ENCODE results near the gene KLF8.
A peak's percentile ranks its signal among the peaks of the same experiment; 100 is the strongest.
"Not testable (repeated sequence)": the region's sequence is repeated elsewhere in the genome, so short reads cannot be mapped to it uniquely, and the experiment has no call there.

The KLF8 gene

DNA sequence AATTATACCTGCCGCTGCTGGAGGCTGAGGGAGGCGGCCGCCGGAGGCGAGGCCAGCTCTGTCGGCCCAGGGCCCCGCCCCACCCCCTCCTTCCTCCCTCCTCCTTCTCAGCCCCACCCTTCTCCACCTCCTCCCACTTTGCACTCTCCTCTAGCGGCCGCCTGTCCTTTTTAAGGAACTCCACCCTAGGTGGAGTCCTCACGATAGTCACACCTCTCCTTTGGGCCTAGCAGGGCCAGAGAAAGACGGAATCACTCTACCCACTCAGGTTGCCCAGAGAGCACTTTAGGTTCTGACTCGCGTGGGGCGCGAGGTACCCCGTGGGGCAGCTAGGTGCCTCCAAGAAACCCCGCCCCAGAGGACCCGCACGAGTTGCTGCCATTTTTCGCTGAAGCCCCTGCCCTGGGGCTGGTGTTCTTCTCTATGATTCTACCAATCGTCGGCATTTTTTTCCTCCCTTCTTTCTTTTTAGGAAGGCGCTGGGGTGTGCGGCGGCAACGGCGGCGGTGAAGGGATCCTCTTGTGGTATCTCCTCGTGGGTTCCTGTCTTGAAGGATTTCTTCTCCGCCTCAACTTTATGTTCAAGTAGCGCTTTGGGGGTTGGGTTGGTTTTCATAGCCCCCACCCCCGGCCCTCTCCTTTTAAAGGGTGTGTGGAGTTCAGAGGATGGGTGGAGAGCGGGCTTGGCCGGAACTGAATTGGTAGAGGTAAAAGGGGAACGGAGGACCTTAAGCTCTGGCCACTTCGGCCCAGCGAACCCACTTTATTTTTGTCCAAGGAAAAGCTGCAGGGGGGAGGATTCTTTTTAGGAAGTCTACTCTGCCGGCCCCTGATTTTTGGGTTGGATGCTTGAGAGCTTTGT lies at the start of gene KLF8:
Gene KLF8, plus strand, starts transcription at position 136 of the 862 bp plus-strand sequence. CDS start 979 bp downstream, outside the sequence.
- peak; percentile 36 for DNase-seq (ENCODE audit: low spot score)

DNA sequence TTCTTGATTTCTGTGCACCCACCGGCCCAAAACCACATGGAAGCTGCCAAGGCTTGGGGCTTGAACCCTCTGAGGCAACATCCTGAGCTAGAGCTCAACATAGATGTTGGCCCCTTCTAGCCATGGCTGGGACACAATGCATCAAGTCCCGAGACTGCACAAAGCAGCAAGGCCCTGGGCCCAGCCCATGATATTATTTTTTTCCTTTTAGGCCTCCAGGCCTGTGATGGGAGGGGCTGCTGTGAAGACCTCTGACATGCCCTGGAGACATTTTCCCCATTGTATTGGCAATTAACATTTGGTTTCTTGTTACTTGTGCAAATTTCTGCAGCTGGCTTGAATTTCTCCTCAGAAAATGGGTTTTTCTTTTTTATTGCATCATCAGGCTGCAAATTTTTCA lies 25.2 kb upstream of the KLF8 start:
- not testable (repeated sequence) for DNase-seq (ENCODE audit: low spot score)

DNA sequence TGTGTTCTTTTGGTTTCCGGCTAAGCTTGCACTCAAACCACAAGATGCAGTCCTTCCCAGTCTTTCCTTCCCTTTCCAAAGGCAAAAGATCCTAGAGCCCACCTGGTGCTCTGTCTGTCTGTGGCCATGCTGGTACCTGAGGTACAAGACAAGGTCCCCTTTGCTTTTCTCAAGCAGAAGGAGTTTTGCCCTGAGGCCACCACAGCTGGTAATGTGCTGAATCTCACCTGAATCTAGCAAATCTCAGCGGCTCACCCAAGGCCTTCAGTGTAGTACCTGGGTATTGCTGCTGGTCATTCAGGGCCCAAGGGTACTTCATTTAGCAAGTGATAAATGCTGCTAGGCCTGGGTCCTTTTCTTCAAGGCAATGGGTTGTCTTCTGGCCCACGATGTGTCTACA lies 20.5 kb upstream of the KLF8 start:
- DNase-seq (ENCODE audit: low spot score), result no peak

DNA sequence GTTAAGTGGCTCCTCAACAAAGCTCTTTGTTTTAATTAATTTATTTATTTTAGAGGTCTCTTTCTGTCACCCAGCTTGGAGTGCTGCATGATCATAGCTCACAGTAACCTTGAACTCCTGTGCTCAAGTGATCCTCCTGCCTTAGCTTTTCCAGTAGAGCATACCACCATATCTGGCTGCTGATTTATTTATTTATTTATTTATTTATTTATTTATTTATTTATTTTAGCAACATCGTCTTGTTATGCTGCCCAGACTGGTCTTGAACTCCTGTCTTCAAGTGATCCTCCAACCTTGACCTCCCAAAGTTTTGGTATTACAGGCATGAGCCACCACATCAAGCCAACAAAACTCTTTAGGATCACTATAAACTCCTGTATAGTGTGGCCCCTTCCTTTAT lies 15.8 kb upstream of the KLF8 start:
- DNase-seq (ENCODE audit: low spot score), result no peak

DNA sequence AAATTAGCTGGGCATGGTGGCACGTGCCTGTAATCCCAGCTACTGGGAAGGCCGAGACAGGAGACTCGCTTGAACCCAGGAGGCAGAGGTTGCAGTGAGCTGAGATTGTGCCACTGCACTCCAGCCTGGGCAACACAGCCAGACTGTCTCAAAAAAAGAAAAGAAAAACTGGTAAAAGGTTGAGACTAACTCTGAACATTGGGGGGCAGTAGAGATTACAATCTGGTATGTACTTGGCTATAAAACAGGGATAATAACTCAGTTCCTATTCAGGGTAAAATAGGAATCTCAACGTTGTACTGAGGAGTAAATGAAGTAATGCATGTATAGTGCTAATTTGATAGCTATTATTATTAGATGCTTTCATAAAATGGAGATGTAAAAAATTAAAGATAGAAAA lies 12.5 kb upstream of the KLF8 start:
- no peak for DNase-seq (ENCODE audit: low spot score)

DNA sequence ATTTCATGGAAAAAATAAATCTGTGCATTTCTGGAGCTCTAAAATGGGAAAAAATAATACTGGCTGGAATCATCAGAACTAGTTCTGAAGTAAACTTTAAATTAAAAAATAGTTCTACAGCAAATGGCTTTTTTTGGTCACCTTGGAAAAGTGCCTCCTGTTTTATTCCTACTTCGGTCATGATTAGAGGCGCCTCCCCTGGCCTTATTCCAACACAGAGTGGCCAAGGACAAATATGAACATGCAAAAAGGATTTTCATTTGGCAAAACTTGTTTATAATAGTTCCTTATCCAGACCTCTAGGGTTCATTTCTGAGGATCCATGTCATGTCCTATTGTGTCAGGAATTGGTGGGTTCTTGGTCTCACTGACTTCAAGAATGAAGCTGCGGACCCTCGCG lies 11.1 kb upstream of the KLF8 start:
- no peak for DNase-seq (ENCODE audit: low spot score)

DNA sequence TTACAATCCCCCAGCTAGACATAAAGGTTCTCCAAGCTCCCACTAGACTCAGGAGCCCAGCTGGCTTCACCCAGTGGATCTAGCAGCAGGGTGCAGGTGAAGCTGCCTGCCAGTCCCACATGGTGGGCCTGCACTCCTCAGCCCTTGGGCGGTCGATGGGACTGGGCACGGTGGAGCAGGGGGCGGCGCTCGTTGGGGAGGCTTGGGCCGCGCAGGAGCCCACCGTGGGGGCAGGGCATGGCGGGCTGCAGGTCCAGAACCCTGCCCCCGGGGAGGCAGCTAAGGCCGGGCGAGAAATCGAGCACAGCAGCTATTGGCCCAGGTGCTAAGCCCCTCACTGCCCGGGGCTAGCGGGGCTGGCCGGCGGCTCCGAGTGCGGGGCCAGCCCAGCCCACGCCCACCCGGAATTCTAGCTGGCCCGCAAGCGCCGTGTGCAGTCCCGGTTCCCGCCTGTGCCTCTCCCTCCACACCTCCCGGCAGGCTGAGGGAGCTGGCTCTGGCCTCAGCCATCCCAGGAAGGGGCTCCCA lies 9.6 kb upstream of the KLF8 start:
- no peak for DNase-seq (ENCODE audit: low spot score)

DNA sequence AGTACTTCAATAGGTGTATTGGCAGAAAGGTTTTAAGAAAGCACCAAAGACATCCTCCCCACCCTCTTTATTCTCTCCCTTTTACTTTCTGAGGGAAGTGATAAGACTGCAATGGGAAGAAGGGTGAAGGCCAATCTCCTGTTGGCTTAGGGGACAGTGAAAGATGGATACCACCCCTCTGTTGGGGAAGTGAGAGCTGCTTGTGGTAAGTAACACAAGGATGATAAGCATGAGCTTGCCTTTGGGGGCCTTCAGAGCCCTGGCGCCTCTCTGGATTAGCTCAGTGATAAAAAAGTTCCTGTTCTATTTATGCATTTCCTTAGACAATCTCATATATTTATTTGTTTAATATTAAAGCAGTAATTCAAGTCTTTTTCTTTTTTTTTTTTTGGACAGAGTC lies 5.2 kb upstream of the KLF8 start:
- no peak for DNase-seq (ENCODE audit: low spot score)

DNA sequence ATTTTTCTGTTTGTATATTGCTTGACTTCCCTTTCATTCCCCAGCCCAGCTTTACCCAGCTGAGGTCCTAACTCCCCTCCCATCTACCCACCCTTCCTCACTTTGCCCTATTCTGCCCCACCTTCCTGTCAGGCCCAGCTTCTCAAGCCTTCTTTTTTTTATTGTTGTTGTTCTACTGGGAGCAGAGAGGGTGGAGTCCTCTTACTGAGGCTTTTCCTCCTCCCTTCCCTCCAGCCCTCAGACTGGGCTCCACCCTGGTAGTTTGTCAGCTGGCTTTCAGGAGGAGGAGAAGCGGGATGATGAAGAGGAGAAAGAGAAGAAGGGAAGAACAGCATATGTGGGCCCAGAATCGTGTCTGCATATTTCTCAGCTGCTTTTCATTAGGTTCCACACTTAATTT lies 3.2 kb upstream of the KLF8 start:
- no peak for DNase-seq (ENCODE audit: low spot score)

DNA sequence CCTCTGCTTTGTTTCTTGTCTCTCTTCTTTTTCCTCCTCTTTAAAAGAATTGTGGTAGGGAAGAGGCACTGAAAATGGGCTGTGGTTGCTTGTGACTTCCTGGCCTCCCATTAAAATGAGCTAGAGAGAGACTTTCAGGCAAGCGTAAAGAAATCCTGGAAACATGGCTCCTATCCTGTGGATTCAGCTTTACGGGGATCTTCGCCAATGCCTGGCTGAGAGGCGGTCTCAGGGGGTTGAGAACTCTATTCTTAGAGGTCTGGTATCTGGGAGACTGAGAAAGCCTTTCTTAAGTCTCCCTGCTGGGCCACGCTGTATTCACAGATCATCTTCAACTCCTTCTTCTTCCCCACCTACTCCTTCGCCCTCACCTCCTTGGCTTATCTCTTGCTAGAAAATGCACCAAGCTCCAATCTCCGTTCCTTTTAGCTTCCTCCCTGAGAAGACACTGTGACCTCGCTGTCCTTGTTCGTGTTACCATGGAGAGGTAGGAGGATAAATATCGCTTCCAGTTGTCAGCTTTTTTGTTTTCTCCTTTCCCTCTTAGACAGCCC lies 542 bp upstream of the KLF8 start:
- no peak for DNase-seq (ENCODE audit: low spot score)

DNA sequence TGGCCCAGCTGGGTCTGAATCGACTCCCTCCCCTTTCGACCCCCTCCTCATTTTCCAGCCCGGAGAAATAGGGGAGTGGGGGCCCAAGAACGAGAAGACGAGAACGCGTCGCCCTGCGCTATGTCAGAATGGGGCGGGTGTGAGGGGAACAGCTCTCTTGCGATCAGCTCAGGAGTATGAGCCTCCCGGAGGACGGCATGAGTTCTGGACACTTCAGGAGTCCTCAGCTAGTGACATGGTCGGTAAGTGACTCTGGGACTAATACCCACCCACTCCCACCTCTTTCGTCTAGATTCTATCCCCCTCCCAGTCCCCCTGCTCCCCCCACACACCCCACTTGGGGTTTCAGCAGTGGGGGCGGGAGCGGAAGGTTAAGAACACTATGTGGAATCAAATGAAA lies 944 bp downstream of the KLF8 start:
- no peak for DNase-seq (ENCODE audit: low spot score)

DNA sequence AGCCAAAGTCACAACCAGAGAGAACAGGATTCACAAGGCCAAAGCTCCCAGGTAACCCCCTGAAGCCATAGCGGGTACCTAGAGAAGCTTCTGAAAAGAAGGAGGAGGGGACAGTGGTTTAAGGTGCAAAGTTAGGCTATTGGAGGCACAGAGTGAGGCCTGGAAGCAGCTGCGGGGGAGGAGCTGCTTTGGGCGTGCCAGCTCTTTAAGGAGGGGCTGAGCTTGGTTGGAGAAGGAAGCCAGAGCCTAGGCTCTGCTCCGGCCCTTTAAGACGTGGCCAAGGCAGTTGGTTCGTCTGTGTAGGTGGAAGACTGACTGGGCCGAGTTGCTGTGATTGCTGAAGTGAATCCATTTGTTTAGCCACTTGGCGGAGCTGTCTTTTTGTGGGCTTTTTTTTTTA lies 1.5 kb downstream of the KLF8 start:
- DNase-seq (ENCODE audit: low spot score), result peak; percentile 1

DNA sequence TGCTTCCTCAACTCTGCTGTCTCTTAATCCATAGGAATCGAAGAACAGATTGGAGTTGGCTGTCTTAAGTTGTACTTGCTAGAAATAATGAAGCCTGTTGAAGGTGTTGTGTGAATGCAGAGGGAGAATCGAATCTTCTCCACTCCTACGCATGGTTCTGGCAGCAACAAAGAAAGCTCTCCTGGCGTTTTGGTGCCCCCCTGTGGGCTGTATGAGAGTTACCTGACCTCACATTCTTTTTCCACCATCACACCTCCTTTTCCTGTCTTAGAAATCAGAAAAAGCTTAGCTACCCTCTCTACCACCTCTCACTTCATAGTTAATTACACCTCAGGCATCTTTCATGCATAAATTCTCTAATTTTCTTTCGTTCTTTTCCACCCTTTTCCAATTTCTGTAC lies 16.3 kb downstream of the KLF8 start:
- peak; percentile 50 for DNase-seq (ENCODE audit: low spot score)

DNA sequence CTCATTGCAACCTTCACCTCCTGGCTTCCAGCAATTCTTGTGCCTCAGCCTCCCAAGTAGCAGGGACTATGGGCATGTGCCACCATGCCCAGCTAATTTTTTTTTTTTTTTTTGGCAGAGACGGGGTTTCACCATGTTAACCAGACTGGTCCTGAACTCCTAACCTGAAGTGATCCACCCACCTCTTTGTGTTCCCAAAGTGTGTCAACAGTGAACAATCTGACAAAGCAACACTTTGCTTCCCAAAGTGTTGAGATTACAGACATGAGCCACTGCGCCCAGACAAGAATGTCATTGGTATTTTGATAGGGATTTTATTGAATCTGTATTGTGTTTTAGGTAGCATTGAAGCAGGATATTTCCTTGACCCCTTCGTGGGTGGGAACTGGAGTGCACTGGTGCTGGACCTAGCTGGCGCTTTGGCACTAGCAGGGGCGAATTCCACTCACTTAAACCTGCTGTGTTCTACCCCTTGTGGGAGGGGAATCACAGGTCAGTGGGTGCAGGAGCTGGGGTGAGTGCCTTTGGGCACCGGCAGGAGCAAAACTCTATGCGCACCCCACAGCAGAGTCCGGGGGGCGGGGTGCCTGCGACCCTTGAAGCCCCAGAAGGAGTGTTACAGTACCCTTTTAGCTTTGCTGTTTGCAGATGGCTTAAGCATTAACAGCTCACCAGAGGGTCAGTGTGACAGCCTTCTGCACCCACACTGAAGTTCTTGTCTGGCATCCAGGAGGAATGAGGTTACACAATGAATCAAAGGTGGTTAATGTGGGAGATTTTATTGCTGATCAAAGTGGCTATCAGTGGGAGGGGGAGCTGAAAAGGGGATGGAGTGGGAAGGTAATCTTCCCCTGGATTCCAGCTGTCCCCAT lies 21.9 kb downstream of the KLF8 start:
- no peak for DNase-seq (ENCODE audit: low spot score)

DNA sequence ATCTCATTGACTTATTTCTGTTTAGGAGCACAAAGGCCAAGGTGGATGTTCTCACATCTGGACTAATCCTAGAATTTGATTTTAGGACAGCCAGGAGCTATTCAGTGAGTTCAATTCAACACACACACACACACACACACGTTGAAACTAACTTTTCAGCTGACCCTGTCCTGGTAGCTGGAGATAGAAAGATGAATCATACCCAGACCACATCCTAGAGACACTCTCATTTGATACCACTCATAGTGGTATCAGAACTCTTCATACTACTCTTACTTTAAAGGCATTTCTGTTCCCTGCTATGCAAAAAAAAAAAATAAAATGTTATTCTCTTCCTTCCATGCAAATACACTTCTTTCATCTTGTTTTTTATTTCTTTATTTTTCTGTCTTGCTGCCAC lies 36.7 kb downstream of the KLF8 start:
- no peak for DNase-seq (ENCODE audit: low spot score)

DNA sequence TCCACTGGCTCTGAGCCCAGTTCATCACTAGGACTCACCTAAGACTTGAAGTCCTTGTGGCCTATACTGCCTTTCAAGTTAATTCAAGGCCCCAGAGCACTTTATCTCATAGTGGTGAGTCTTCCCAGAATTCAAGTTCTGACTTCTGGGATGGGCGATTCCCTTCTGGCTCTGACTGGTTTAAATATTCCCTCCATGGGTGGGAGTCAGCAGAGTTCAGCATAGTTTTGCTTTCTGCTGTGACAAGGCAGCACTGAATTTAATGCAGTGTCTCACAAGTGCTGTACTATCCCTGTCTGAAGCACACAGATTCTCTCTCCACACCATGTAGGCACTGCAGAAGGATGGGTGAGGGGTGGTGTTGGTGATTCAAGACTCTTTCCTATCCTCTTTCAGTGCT lies 46.5 kb downstream of the KLF8 start:
- no peak for DNase-seq (ENCODE audit: low spot score)

DNA sequence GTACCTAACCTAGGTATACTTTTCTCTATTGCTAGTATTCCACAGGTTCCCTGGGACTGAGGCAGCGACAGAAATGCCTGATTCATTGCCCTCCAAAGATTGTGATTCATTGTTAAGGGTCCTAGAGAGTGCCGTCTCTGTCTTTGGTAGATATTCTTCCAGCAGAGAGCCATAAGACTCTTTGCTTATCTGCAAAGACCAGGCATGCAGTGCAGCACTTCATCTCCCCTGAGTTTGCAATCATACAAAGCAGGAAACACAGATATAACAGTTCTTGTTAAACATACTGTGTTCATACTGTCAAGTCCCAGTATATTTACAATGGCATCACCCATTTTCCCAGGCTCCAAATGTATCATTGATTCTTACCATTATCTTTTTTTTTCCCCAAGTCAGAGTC lies 47.7 kb downstream of the KLF8 start:
- DNase-seq (ENCODE audit: low spot score), result no peak

DNA sequence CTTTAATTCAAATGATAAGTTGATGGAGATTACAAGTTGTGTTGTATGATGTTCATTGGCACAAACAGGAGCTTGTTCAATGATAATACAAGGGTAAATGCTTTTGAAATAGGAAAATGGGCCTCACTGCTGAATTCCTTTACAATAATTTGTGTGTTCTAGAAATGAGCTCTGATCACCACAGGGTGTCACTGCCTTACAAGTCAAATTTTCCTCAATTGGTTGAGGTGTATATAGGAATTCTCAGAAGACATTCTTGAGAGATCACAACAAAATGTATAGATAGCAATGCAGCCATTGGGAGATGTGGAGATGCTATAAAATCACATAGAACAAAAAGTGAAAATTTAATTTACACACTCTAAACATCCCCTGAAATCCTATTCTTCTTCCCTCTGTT lies 49.6 kb downstream of the KLF8 start:
- peak; percentile 39 for DNase-seq (ENCODE audit: low spot score)

DNA sequence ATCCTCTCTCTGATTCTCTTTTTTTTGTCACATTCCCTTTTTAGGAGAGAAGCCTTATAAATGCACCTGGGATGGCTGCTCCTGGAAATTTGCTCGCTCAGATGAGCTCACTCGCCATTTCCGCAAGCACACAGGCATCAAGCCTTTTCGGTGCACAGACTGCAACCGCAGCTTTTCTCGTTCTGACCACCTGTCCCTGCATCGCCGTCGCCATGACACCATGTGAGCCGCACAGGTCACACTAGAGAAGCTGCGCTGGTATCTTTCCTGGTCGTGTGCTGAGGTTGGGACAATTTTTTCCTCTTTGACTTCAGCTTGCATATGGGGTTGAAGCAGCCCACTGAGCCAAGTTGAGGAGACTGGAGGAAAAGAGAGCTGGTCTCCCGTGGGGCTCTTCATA lies 52.1 kb downstream of the KLF8 start:
- DNase-seq (ENCODE audit: low spot score), result no peak

DNA sequence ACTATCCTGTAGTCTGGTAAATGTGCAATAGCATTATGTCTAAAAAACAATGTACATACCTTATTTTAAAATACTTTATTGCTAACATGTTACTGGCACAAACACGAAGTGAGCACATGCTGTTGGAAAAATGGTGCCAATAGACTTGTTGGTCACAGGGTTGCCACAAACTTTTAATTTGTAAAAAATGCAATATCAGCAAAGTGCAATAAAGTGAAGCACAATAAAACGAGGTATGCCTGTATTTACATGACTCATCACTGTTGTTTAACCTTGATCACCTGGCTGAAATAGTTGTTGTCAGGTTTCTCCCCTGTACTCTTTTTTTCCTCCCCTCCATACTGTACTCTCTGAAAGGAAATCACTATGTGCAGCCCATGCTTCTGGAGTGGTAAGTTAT lies 56.5 kb downstream of the KLF8 start:
- DNase-seq (ENCODE audit: low spot score), result no peak

DNA sequence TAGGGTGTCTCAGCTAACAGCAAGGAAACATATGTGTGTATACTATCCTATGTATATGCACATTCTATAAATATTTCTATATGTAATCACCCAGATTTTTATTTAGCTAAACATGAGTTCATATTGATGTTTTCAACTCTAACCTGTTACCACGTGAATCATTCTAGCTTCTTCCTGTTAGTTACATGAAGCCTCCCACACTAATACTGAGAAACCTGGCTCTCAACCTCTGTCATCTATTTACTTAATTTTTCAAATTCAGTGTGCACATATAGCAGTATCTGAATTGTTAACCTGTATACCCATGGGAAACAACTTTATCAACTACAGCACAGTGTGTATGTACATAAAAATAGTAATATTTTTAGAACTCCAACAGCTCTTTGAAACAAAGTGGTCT lies 57.3 kb downstream of the KLF8 start:
- no peak for DNase-seq (ENCODE audit: low spot score)

DNA sequence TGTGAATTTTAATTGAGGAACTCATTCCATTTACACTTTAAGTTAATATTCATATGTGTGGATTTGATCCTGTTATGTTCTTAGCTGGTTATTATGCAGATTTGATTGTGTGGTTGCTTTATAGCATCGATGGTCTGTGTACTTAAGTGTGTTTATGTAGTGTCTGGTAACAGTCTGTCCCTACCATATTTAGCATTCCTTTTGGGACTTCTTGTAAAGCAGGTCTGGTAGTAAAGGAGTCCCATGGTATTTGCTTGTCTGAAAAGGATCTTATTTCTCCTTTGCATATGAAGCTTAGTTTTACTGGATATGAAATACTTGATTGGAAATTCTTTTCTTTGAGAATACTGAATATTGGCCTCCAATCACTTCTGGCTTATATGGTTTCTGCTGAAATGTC lies 76.6 kb downstream of the KLF8 start:
- no peak for DNase-seq (ENCODE audit: low spot score)

DNA sequence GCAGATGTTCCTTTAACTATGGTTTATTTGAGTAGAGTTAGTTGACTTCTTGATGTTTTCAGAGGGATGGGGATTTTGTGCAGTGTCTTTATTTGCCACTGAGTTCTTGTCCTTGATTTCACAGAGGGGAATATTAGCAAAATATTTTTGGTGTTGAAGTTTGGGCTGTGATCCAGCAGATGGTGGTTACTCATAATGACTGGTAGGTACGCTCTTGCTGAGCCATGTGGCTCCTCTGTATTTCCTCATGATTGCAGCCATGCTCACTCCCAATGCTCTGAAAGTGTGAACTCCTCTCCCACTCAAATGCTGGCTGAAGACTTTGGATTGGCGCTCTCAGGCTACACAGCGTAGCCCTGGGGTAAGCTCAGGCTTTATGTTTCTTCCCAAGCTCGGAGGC lies 77.7 kb downstream of the KLF8 start:
- no peak for DNase-seq (ENCODE audit: low spot score)
